ENCODE measurements around the gene CHMP2A.
"Not testable (repeated sequence)": the region's sequence is repeated elsewhere in the genome, so short reads cannot be mapped to it uniquely, and the experiment has no call there.

The CHMP2A gene

DNA sequence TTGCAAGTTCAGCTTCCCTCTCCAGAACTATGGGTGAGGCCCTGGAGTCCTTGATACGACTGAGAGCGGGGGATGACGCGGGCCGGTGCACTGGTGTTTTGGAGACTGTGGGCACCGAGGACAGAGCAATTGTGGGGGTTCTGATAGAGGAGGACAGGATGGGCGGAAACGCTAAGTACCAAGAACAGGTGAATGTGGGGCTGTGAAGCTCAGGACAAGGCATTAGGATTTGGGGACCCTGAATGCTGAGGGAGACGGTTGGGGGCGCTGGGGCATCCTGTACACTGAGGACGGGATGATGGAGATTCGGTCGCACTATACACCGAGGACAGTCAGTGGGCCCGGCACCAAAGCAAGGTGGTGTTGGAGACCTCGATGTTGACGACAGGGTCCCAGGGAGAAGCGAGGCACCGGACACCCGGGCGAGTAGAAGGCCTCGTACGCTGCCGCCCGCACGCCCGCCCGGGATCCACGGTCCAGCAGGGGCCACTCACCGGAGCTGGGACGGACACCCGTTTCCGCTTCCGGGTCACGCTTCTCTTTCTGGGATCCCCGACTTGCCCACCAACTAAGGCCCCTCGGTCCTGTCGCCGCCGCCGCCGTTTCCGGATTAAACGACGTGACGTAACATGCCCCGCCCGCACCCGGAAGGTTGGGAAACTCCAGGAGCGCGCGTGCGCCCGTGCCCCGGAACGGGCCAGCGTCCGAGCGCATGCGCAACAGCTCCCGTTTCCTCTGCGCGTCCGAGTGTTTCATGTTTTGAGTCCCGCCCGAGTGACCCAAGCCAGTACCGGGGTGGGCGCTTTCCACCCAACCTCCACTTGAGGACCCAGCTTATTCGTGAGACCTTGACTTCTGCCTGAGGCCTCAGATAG lies at the start of gene CHMP2A:
Gene CHMP2A (minus strand): TSS at position 612 of the 875 bp plus-strand sequence. CDS start 893 bp downstream, outside the sequence.
- peak within 1 kb of the TSS; percentile 96 for H3K27ac Mint-ChIP-seq
- H3K4me3 Mint-ChIP-seq, result peak within 1 kb of the TSS; percentile 93
- no peaks in the 10 kb centered on the region for H3K9me3 Mint-ChIP-seq
- H3K27me3 Mint-ChIP-seq (ENCODE audit: low read depth), result no peaks in the 10 kb centered on the region
- H3K36me3 Mint-ChIP-seq (ENCODE audit: low read depth), result peaks cover 57% of the 10 kb centered on the region
- H3K4me1 Mint-ChIP-seq (ENCODE audit: low read depth), result peaks cover 43% of the 10 kb centered on the region

DNA sequence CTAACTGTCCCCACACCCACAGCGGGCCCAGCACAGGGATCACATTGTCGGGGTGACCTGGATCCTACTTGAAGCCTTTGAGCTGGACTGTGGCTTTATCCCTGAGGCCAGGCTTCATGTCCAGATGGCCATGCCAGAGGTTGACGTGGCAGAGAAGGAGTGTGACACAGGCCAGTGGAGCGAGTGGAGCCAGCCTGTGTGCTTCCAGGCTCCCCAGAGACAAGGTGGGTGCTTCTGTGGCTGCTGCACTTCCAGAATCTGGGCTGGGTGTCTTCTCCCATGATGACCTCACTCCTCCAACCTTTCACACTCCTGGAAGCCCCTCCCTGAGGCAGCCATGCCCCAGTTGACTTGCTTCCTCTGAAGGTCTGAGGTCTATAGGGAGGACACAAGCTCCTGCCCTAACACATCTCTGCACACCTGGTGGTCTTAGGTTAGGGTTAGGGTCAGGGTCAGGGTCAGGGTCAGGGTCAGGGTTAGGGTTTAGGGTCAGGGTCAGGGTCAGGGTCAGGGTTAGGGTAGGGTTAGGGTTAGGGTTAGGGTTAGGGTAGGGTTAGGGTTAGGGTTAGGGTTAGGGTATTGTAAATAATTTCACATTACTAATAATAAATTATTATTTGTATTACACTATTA lies 31.3 kb upstream of the CHMP2A start:
- H3K36me3 Mint-ChIP-seq (ENCODE audit: low read depth), result peaks cover 11% of the 10 kb centered on the region
- no peak overlapping the region for H3K4me3 Mint-ChIP-seq
- peaks cover 4% of the 10 kb centered on the region for H3K4me1 Mint-ChIP-seq (ENCODE audit: low read depth)
- H3K9me3 Mint-ChIP-seq, result no peaks in the 10 kb centered on the region
- H3K27ac Mint-ChIP-seq, result no peak overlapping the region
- no peaks in the 10 kb centered on the region for H3K27me3 Mint-ChIP-seq (ENCODE audit: low read depth)

GRCh38 chr19:58585442-58586132 lies 30.7 kb upstream of the CHMP2A start:
- no peaks in the 10 kb centered on the region for H3K9me3 Mint-ChIP-seq
- H3K4me3 Mint-ChIP-seq, result no peak overlapping the region
- no peak overlapping the region for H3K27ac Mint-ChIP-seq
- H3K4me1 Mint-ChIP-seq (ENCODE audit: low read depth), result peaks cover 10% of the 10 kb centered on the region
- H3K36me3 Mint-ChIP-seq (ENCODE audit: low read depth), result peaks cover 12% of the 10 kb centered on the region
- H3K27me3 Mint-ChIP-seq (ENCODE audit: low read depth), result no peaks in the 10 kb centered on the region

DNA sequence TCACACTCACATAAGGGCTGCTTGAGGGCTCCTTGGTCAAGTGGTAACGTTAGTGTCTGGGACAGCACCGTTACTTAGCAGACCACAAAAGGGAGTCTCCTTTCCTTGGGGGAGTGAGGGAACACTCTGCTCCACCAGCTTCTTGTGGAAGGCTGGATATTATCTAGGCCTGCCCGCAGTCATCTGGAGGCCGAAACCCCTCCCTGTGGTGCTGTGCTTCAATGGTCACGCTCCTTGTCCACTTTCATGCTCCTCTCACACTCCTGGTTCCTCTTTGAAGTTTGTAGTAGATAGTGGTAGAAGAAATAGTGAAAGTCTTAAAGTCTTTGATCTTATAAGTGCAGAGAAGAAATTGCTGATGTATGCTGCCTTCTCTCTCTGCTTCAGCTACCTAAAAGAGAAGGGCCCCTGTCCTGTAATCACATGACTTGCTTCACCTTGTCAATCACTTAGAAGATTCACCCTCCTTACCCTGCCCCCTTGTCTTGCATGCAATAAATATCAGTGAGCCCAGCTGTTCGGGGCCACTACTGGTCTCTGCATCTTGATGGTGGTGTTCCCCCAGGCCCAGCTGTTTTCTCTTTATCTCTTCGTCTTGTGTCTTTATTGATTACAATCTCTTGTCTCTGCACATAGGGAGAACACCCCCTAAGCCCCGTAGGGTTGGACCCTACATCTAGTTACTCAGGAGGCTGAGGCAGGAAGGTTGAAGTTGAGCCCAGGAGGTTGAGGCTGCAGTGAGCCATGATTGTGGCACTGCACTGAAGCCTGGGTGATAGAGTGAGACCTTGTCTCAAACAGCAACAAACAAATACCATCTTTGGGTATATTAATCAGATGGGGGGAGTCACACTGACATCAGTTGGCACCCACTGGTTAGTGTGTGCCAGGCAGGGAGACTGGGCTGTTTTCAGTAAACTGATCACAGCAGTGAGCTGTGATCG lies 29.9 kb upstream of the CHMP2A start:
- Mint-ChIP-seq H3K27ac (no peak overlapping the region), H3K27me3 (ENCODE audit: low read depth) (no peaks in the 10 kb centered on the region), H3K4me1 (ENCODE audit: low read depth) (peaks cover 10% of the 10 kb centered on the region), H3K9me3 (no peaks in the 10 kb centered on the region), H3K4me3 (no peak overlapping the region), H3K36me3 (ENCODE audit: low read depth) (peaks cover 12% of the 10 kb centered on the region)

- Mint-ChIP-seq H3K4me1 (ENCODE audit: low read depth) (peaks cover 15% of the 10 kb centered on the region), H3K36me3 (ENCODE audit: low read depth) (peaks cover 12% of the 10 kb centered on the region), H3K27ac (no peak overlapping the region), H3K4me3 (no peak overlapping the region), H3K9me3 (no peaks in the 10 kb centered on the region), H3K27me3 (ENCODE audit: low read depth) (no peaks in the 10 kb centered on the region)
Observed at GRCh38 chr19:58582985-58583384, 28.1 kb upstream of the CHMP2A start.

- H3K4me3 Mint-ChIP-seq, result no peak overlapping the region
- H3K27ac Mint-ChIP-seq, result peak overlapping the region; percentile 75
- H3K9me3 Mint-ChIP-seq, result no peaks in the 10 kb centered on the region
- no peaks in the 10 kb centered on the region for H3K27me3 Mint-ChIP-seq (ENCODE audit: low read depth)
- peaks cover 19% of the 10 kb centered on the region for H3K4me1 Mint-ChIP-seq (ENCODE audit: low read depth)
- H3K36me3 Mint-ChIP-seq (ENCODE audit: low read depth), result peaks cover 12% of the 10 kb centered on the region
Observed at GRCh38 chr19:58581227-58582141, 26.6 kb upstream of the CHMP2A start.

GRCh38 chr19:58579473-58580142 lies 24.7 kb upstream of the CHMP2A start:
- Mint-ChIP-seq H3K27me3 (ENCODE audit: low read depth) (no peaks in the 10 kb centered on the region), H3K27ac (no peak overlapping the region), H3K4me1 (ENCODE audit: low read depth) (peaks cover 22% of the 10 kb centered on the region), H3K9me3 (no peaks in the 10 kb centered on the region), H3K4me3 (no peak overlapping the region), H3K36me3 (ENCODE audit: low read depth) (peaks cover 11% of the 10 kb centered on the region)

GRCh38 chr19:58578012-58578925 lies 23.4 kb upstream of the CHMP2A start:
- H3K27me3 Mint-ChIP-seq (ENCODE audit: low read depth), result no peaks in the 10 kb centered on the region
- H3K4me3 Mint-ChIP-seq, result no peak overlapping the region
- H3K4me1 Mint-ChIP-seq (ENCODE audit: low read depth), result peaks cover 30% of the 10 kb centered on the region
- peaks cover 10% of the 10 kb centered on the region for H3K36me3 Mint-ChIP-seq (ENCODE audit: low read depth)
- H3K27ac Mint-ChIP-seq, result no peak overlapping the region
- H3K9me3 Mint-ChIP-seq, result no peaks in the 10 kb centered on the region

- not testable (repeated sequence) for H3K27me3 Mint-ChIP-seq (ENCODE audit: low read depth); H3K4me3 Mint-ChIP-seq; H3K9me3 Mint-ChIP-seq; H3K36me3 Mint-ChIP-seq (ENCODE audit: low read depth); H3K27ac Mint-ChIP-seq
- H3K4me1 Mint-ChIP-seq (ENCODE audit: low read depth), result peaks cover 31% of the 10 kb centered on the region
Observed at GRCh38 chr19:58577581-58577980, 22.7 kb upstream of the CHMP2A start.

DNA sequence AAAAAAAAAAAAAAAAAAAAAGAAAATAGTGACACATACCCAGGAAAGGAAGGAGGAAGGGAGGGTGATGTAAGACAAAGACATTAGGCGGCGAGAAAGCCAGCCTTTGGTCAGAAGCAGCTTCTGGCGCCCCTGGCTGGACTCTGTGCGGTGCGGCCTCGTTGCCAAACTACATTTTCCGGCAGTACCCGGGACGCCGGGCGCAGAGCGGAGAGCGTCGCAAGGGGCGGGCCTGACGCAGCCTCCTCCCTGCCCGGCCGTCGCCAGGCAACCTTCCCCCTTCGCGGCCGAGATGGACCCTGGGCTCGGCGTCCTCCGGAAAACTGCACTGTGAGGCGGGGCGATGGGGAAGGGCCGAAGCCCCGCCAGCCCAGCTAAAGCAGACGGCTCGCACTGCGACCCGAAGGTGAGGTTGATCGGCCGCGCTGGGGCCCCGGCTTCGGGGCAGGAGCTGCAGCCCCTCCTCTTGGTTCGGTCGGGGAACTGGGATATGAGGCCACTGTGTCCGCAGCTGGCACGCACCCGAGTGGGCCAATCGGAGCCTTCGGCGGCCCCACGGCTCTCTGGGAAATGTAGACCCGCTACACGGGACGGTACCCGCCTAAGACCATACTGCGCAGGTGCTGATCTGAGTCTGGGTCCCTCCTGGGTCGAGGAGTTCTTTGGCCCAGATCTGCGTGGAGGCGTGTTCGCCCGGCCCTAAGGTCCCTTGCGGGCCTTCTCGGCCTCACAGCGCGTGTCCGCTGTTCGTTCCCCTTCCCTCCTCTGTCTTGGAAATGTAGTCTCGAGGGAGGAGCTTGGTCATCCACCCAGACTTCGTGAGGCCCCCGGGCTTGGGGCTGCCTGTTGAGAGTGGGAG lies 20.5 kb upstream of the CHMP2A start:
- H3K27ac Mint-ChIP-seq, result peak overlapping the region; percentile 99
- peak overlapping the region; percentile 96 for H3K4me3 Mint-ChIP-seq
- no peaks in the 10 kb centered on the region for H3K27me3 Mint-ChIP-seq (ENCODE audit: low read depth)
- no peaks in the 10 kb centered on the region for H3K9me3 Mint-ChIP-seq
- H3K36me3 Mint-ChIP-seq (ENCODE audit: low read depth), result peaks cover 2% of the 10 kb centered on the region
- peaks cover 33% of the 10 kb centered on the region for H3K4me1 Mint-ChIP-seq (ENCODE audit: low read depth)

DNA sequence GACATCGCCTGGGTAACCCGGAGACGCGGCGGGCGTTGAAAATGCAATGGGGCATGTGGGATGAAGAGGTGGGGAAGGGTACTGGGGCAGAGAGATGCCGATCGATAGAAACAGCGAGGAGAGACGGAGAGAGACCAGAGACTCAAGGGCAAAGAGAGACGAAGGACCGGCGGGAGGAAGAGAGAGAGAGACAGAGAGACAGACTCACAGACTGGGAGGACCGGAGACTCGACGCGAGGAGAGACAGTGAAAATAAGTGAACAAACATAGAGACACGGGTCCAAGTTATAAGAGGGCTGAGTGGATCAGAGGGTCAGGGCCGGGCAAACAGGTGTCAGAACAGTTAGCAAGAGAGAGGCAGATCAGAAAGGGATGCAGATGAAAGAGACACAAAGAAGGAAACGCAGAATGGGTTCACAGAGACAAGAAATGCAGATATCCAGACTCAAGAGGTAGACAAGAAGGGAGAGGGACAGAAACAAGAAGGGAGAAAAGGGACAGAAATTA lies 18.8 kb upstream of the CHMP2A start:
- H3K4me3 Mint-ChIP-seq, result peak overlapping the region; percentile 96
- H3K4me1 Mint-ChIP-seq (ENCODE audit: low read depth), result peaks cover 33% of the 10 kb centered on the region
- no peaks in the 10 kb centered on the region for H3K27me3 Mint-ChIP-seq (ENCODE audit: low read depth)

More for the DNA sequence above, 18.8 kb upstream of the CHMP2A start:
- H3K9me3 Mint-ChIP-seq, result no peaks in the 10 kb centered on the region
- H3K27ac Mint-ChIP-seq, result peak overlapping the region; percentile 99
- peaks cover 6% of the 10 kb centered on the region for H3K36me3 Mint-ChIP-seq (ENCODE audit: low read depth)
